CD14-positive monocyte (primary cell): ENCODE data around the gene ITPKB. TPM values are rescaled to one million over a fixed set of nuclear protein-coding genes. Genes with fewer than 3 reads are reported as not detected.

Experiments used
- DNase-seq, 3 donors: peaks; one replicate each; pipeline ENCODE4 v3.0.0-alpha.2; 2011 to 2022
- H2AFZ ChIP-seq: 2 replicates; pipeline ENCODE4 v1.6.0; 2012; ENCODE audit warnings: mild to moderate bottlenecking, low read depth, low read length, inconsistent platforms; ENCODE audit not compliant: insufficient read depth, poor library complexity, severe bottlenecking
- H3K27ac ChIP-seq, 2 donors: 1 replicate in 1 of 2; 2 replicates in 1 of 2; pipeline ENCODE4 v1.5.1; 2012 to 2013; ENCODE audit warnings: low read length in 2 of 2, control low read depth in 1 of 2, inconsistent platforms in 1 of 2, low read depth in 1 of 2, mild to moderate bottlenecking in 1 of 2
- H3K27me3 ChIP-seq, 2 donors: one replicate each; pipeline versions ENCODE4 v1.6.0 to v1.6.1; 2011 to 2013; ENCODE audit warnings: low read length in 2 of 2; ENCODE audit not compliant: control insufficient read depth in 2 of 2, insufficient read depth in 2 of 2
- H3K36me3 ChIP-seq, 2 donors: replicated peaks in 1 of 2; 1 replicate in 1 of 2; 2 replicates in 1 of 2; pipeline versions ENCODE4 v1.5.1 to v1.6.1; 2012 to 2013; ENCODE audit warnings: low read length in 2 of 2, control low read depth in 1 of 2, inconsistent platforms in 1 of 2, mild to moderate bottlenecking in 1 of 2; ENCODE audit not compliant: insufficient read depth in 2 of 2, control insufficient read depth in 1 of 2
- H3K4me1 ChIP-seq, 2 donors: 1 replicate in 1 of 2; 2 replicates in 1 of 2; pipeline versions ENCODE4 v1.5.1 to v1.6.1; 2012 to 2013; ENCODE audit warnings: low read length in 2 of 2, control low read depth in 1 of 2, inconsistent platforms in 1 of 2, mild to moderate bottlenecking in 1 of 2, moderate library complexity in 1 of 2; ENCODE audit not compliant: insufficient read depth in 2 of 2, control insufficient read depth in 1 of 2
- H3K4me2 ChIP-seq: replicated peaks from 2 replicates; pipeline ENCODE3; 2012; ENCODE audit warnings: low read length, moderate library complexity, mild to moderate bottlenecking; ENCODE audit not compliant: poor library complexity, severe bottlenecking; ENCODE audit errors: extremely low read depth
- H3K4me3 ChIP-seq, 3 experiments: fragments of 200-600 bp in 1 of 3; sonication (generic) in 1 of 3; replicated peaks in 1 of 3; 1 replicate in 2 of 3; 2 replicates in 1 of 3; pipeline ENCODE4 v1.5.1; 2011 to 2013; ENCODE audit warnings: low read length in 3 of 3, mild to moderate bottlenecking in 3 of 3, control low read depth in 2 of 3, low read depth in 2 of 3, inconsistent platforms in 1 of 3, moderate library complexity in 1 of 3
- H3K79me2 ChIP-seq: 2 replicates; pipeline ENCODE4 v1.6.0; 2012; ENCODE audit warnings: mild to moderate bottlenecking, control low read depth, inconsistent platforms, low read length, moderate library complexity; ENCODE audit not compliant: insufficient read depth
- H3K9ac ChIP-seq: 2 replicates; pipeline ENCODE4 v1.6.0; 2017; ENCODE audit warnings: low read length, mild to moderate bottlenecking; ENCODE audit not compliant: insufficient read depth, poor library complexity, severe bottlenecking
- H3K9me3 ChIP-seq, 2 donors: replicated peaks in 1 of 2; 1 replicate in 1 of 2; 2 replicates in 1 of 2; pipeline versions ENCODE4 v1.5.1 to v1.6.1; 2012 to 2013; ENCODE audit warnings: low read length in 2 of 2, control low read depth in 1 of 2; ENCODE audit not compliant: control insufficient read depth in 1 of 2, insufficient read depth in 1 of 2
- H4K20me1 ChIP-seq: 2 replicates; pipeline ENCODE4 v1.6.0; 2012; ENCODE audit warnings: mild to moderate bottlenecking, low read length, control low read depth, moderate library complexity; ENCODE audit not compliant: insufficient read depth
- H3K27ac Mint-ChIP-seq, 7 donors: one replicate each; pipeline ENCODE4 v1.8.0; 2020; ENCODE audit warnings: mild to moderate bottlenecking in 7 of 7, mixed read lengths in 7 of 7, moderate library complexity in 6 of 7, inconsistent platforms in 2 of 7
- H3K27me3 Mint-ChIP-seq, 3 donors: one replicate each; pipeline ENCODE4 v1.8.0; 2021 to 2022; ENCODE audit warnings: low read depth in 3 of 3, mild to moderate bottlenecking in 3 of 3, mixed read lengths in 3 of 3, moderate library complexity in 3 of 3, inconsistent platforms in 1 of 3
- H3K36me3 Mint-ChIP-seq, 2 donors: one replicate each; pipeline ENCODE4 v1.8.0; 2020; ENCODE audit warnings: mixed read lengths in 2 of 2, inconsistent platforms in 1 of 2, mild to moderate bottlenecking in 1 of 2
- H3K4me1 Mint-ChIP-seq: one replicate; pipeline ENCODE4 v1.8.0; 2020; ENCODE audit warnings: mild to moderate bottlenecking, mixed read lengths
- H3K4me3 Mint-ChIP-seq, 2 donors: one replicate each; pipeline ENCODE4 v1.8.0; 2020; ENCODE audit warnings: mild to moderate bottlenecking in 2 of 2, mixed read lengths in 2 of 2, moderate library complexity in 1 of 2
- H3K9me3 Mint-ChIP-seq, 7 donors: one replicate each; pipeline ENCODE4 v1.8.0; 2020 to 2022; ENCODE audit warnings: mixed read lengths in 7 of 7, mild to moderate bottlenecking in 6 of 7, moderate library complexity in 6 of 7, inconsistent platforms in 2 of 7
- WGBS: methylation state at CpG from one replicate; pipeline ENCODE4 v1.1.5; 2013; ENCODE audit warnings: missing lambda C conversion rate; ENCODE audit not compliant: insufficient coverage; 5-methylcytosine and 5-hydroxymethylcytosine counted together
- intact Hi-C, 2 donors: fragments of 100-400 bp; cut with micrococcal nuclease; formaldehyde crosslinking; loops; one replicate each; pipeline versions ENCODE4 v1.15.0 to v1.15.1; 2023
- polyA plus RNA-seq, 3 donors: library from polyadenylated mRNA; depleted of rRNA in 1 of 3; unstranded in 2 of 3; stranded (reverse) in 1 of 3; fragments of 300-500 nt in 2 of 3; fragments of >200 nt in 1 of 3; fragmentation: Illumina TruSeq in 2 of 3; gene quantifications; 1 replicate in 2 of 3; 2 replicates in 1 of 3; pipeline ENCODE4 v1.2.3, GENCODE V29; 2012 to 2021
- TF ChIP-seq, protein P1 (sequence below): fragments of 200-600 bp; IDR thresholded peaks from one replicate; pipeline ENCODE4 v1.8.0; 2022; ENCODE audit warnings: antibody characterized with exemption, mild to moderate bottlenecking

Gene ITPKB
- polyA plus RNA-seq, 3 donors = 7.3 to 14.4 (median 10.2) TPM

DNA sequence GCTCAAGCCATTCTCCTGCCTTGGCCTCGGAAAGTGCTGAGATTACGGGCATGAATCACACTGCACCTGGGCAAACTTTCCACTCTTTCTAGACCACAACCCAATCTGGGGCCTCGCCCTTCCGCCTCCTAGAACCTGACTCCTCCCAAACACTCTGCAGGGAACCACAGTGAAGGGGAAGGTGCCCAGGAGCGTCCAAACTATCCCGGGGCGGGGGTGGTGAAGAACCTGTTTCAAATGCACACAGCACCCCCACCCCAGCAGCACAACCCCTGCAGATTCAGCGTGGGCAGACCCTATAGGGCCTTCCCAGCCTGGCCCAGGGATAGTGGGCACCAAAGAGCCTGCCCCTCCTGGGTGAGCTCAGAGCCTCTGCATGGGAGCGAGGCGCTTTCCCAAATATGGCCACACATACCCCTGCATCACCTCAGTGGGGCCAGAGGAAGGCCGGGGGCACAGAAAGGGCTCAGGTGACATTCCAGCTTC, 103.6 kb downstream of the ITPKB start:
- no peak for DNase-seq
- no peaks in the 10 kb centered on the region for H3K27me3 ChIP-seq
- no peaks in the 10 kb centered on the region for H3K9me3 ChIP-seq
- TF ChIP-seq, protein P1, sequence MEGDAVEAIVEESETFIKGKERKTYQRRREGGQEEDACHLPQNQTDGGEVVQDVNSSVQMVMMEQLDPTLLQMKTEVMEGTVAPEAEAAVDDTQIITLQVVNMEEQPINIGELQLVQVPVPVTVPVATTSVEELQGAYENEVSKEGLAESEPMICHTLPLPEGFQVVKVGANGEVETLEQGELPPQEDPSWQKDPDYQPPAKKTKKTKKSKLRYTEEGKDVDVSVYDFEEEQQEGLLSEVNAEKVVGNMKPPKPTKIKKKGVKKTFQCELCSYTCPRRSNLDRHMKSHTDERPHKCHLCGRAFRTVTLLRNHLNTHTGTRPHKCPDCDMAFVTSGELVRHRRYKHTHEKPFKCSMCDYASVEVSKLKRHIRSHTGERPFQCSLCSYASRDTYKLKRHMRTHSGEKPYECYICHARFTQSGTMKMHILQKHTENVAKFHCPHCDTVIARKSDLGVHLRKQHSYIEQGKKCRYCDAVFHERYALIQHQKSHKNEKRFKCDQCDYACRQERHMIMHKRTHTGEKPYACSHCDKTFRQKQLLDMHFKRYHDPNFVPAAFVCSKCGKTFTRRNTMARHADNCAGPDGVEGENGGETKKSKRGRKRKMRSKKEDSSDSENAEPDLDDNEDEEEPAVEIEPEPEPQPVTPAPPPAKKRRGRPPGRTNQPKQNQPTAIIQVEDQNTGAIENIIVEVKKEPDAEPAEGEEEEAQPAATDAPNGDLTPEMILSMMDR = no peak
- no peaks in the 10 kb centered on the region for H3K9me3 Mint-ChIP-seq
- 81% methylated on average over 8 of the region's 11 CpGs for WGBS
- H3K4me3 ChIP-seq = no peak overlapping the region
- intact Hi-C loops = loop anchor here (2.0 to 10.0 kb wide), 3 partner anchors 99 to 299 kb away; partner anchors contain the start of gene ITPKB (in 1 of the 2)
- no peak overlapping the region for H2AFZ ChIP-seq
- H3K27ac ChIP-seq = peak overlapping the region in 1 of 2 donors; percentile 36
- H3K79me2 ChIP-seq = no peaks in the 10 kb centered on the region
- peaks cover 17% of the 10 kb centered on the region for H3K4me1 Mint-ChIP-seq
- peaks cover 0 to 9% of the 10 kb centered on the region in 2 donors for H3K4me1 ChIP-seq
- no peak overlapping the region for H3K9ac ChIP-seq
- peaks cover 65 to 86% of the 10 kb centered on the region in 2 donors for H3K36me3 Mint-ChIP-seq
- no peak overlapping the region for H3K4me2 ChIP-seq
- no peaks in the 10 kb centered on the region for H4K20me1 ChIP-seq
- H3K27me3 Mint-ChIP-seq = no peaks in the 10 kb centered on the region
- H3K27ac Mint-ChIP-seq = peak overlapping the region in 6 of 7 donors; percentile 49 to 89 (median 80)
- H3K4me3 Mint-ChIP-seq = no peak overlapping the region
- H3K36me3 ChIP-seq = peaks cover 57 to 82% of the 10 kb centered on the region in 2 donors

DNA sequence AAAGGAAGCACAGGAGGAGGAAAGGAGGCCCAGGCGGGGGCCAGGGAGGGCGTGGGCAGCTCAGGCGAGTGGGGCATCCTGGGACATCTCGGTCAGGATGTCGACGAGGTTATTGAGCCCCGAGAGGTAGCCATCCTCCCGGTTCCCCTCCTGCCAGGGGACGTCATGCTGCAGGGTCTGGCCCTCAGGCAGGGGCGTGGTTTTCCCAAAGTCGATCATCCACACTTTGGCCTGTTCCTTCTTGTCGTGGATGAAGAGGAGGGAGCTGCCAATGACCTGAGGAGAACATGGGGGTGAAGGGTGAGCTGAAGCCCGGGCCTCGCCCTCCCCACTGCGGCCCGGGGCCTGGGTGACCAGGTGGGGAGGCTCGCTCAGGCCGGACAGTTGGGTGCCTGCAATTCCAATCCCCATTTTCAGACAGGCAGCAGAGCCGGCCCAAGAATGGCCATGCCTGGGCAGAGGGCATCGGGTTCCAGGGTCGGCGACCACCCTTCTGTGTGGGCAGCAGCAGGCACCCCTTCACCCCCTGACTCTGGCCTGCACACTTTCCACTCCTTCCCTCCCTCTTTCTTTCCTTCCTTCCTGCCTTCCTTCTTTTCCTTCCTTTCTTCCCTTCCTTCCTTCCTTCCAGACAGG, 104.4 kb downstream of the ITPKB start:
- peak overlapping the region in 5 of 7 donors; percentile 46 to 89 (median 73) for H3K27ac Mint-ChIP-seq
- 94% methylated on average over 16 of the region's 22 CpGs for WGBS
- peak overlapping the region in 1 of 2 donors; percentile 37 for H3K27ac ChIP-seq
- peaks cover 0 to 9% of the 10 kb centered on the region in 2 donors for H3K4me1 ChIP-seq
- intact Hi-C loops = loop anchor here (2.0 to 10.0 kb wide), 5 partner anchors 53 to 300 kb away; partner anchors contain the start of gene ITPKB (in 1 of the 2)
- H3K9me3 Mint-ChIP-seq = no peaks in the 10 kb centered on the region
- H3K79me2 ChIP-seq = no peaks in the 10 kb centered on the region
- H2AFZ ChIP-seq = no peak overlapping the region
- TF ChIP-seq, protein P1 = no peak
- no peaks in the 10 kb centered on the region for H3K27me3 ChIP-seq
- peaks cover 49 to 81% of the 10 kb centered on the region in 2 donors for H3K36me3 ChIP-seq
- H3K27me3 Mint-ChIP-seq = peaks cover 0 to 1% (median 0%) of the 10 kb centered on the region in 3 donors
- no peak overlapping the region for H3K9ac ChIP-seq
- H4K20me1 ChIP-seq = no peaks in the 10 kb centered on the region
- H3K4me3 ChIP-seq = no peak overlapping the region
- no peaks in the 10 kb centered on the region for H3K9me3 ChIP-seq
- H3K36me3 Mint-ChIP-seq = peaks cover 60 to 85% of the 10 kb centered on the region in 2 donors
- no peak overlapping the region for H3K4me3 Mint-ChIP-seq
- DNase-seq = no peak
- no peak overlapping the region for H3K4me2 ChIP-seq
- peaks cover 17% of the 10 kb centered on the region for H3K4me1 Mint-ChIP-seq
